GM10266 (cell line): ENCODE measurements around the gene ZBTB48.

Experiments used
- DNase-seq: peaks from one replicate; pipeline ENCODE4 v3.0.0; 2012; ENCODE audit errors: extremely low spot score
- TF ChIP-seq, protein P1 (sequence below): IDR thresholded peaks from 2 replicates; pipeline ENCODE4 v1.5.1; 2012; ENCODE audit warnings: mild to moderate bottlenecking, low read depth; ENCODE audit not compliant: control insufficient read depth, insufficient read depth; ENCODE audit errors: missing control alignments

The ZBTB48 gene

DNA sequence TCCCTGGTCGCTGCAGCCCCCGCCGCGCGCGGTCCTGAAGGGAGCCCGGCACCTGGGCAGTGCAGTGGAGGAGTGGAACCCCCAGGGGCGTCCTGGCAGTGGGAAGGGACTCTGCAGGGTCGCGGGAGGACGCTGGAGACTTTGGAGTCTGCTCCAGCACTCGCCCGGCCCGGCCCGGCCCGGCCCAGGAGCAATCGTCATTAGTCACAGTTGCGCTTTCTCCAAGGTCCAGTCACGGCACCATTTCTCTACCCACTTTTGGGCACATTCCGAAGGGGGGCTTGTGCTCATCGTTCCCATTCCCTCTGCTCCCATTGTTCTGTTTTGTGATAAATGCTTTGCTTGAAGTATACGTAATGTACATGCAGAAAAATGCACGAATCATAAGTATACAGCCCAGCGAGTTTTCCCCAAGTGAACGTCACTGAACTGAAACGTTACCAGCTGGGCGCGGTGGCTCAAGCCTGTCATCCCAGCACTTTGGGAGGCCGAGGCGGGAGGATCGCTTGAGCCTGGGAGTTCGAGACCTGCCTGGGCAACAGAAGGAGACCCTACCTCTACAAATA lies 45.9 kb downstream of the ZBTB48 start:
- DNase-seq, result peak; percentile 59
- TF ChIP-seq, protein P1, sequence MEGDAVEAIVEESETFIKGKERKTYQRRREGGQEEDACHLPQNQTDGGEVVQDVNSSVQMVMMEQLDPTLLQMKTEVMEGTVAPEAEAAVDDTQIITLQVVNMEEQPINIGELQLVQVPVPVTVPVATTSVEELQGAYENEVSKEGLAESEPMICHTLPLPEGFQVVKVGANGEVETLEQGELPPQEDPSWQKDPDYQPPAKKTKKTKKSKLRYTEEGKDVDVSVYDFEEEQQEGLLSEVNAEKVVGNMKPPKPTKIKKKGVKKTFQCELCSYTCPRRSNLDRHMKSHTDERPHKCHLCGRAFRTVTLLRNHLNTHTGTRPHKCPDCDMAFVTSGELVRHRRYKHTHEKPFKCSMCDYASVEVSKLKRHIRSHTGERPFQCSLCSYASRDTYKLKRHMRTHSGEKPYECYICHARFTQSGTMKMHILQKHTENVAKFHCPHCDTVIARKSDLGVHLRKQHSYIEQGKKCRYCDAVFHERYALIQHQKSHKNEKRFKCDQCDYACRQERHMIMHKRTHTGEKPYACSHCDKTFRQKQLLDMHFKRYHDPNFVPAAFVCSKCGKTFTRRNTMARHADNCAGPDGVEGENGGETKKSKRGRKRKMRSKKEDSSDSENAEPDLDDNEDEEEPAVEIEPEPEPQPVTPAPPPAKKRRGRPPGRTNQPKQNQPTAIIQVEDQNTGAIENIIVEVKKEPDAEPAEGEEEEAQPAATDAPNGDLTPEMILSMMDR, result no peak

DNA sequence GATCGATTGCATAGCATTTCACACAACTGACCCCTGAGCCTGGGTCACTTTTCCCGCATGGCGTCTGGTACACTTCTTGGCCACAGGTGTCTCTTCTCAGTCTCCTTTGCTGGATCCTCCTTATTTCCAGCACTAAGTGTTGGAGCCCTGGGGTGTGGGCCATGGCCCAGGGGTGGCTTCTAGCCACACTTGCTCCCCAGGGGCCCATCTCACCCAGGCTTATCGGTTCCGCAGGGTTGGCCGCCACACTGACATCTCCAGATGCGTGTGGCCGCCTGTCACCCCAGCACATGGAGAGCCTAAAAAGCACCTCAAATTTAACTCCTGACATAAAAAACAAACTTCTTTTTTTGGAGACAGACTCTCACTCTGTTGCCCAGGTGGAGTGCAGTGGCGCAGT lies 47.2 kb downstream of the ZBTB48 start:
- DNase-seq, result no peak
- TF ChIP-seq, protein P1, result no peak

DNA sequence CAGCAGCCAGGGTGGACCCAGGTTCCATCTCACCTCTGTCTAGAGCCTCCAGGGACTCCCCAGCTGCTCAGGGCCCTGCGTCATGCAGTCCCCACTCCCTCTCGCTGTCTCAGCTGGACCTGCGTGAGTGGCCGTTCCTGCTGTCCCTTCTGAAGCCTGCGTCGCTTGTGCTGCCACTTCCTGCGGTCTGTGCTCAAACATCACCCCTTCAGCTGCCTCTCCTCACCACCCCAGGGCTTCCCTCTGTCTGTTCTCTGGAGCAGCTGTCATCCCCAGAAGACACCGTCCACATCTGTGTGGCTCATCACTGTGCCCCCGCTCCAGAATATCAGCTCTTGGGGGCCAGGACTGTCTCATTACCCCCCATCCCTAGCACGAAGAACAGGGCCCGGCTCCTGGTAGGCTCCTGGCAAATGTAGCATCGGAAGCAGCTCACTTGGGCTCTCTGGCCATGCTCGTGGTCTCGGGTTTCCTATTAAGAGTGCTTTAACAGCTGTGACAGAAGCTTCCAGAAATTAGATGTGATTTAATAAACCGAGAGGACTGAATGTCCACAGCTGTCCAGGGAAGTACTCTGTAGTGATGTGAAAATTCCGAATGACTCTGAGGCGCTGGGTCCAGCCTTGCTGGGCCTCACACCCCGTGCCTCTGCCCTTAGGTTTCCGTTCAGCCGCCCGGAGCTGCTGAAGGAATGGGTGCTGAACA lies 48.2 kb downstream of the ZBTB48 start:
- TF ChIP-seq, protein P1, result no peak
- DNase-seq, result no peak

DNA sequence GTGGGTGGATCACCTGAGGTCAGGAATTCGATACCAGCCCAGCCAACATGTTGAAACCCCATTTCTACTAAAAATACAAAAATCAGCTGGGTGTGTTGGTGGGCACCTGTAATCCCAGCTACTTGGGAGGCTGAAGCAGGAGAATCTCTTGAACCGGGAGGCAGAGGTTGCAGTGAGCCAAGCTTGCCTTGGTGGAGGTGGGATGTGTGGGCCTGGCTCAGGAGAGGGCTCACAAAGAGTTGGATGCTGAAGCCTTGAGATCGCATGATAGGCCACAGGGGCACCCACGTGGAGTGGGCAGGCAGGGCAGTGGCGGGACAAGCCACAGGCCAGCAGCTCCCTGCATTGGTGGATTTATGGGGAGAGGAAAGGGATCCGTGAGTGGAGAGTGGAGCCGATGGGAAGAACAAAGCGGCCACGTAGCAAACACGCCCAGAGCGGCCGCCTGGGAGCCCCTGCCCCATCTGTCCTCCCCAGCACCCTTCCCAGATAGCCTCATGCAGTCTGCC lies 49.2 kb downstream of the ZBTB48 start:
- TF ChIP-seq, protein P1, result no peak
- DNase-seq, result no peak

DNA sequence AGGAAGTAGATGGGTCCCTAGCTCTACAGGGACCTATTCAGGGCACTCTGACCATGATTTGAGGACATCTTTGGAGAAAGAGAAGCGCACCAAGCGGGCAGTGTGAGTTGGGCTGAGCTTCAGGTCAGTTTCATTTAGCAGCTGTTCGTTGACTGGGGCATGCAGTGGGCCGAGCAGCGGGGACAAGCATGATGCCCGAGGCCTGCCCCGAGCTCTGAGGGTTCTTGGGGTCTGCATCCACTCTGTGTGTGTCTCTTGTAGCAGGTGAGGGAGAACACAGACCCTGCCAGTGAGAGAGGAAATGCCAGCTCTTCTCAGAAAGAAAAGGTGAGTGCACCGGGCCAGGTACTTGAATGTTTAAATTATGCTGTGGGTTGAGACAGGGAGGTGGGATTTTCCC lies 50.2 kb downstream of the ZBTB48 start:
- TF ChIP-seq, protein P1, result no peak
- DNase-seq, result no peak

DNA sequence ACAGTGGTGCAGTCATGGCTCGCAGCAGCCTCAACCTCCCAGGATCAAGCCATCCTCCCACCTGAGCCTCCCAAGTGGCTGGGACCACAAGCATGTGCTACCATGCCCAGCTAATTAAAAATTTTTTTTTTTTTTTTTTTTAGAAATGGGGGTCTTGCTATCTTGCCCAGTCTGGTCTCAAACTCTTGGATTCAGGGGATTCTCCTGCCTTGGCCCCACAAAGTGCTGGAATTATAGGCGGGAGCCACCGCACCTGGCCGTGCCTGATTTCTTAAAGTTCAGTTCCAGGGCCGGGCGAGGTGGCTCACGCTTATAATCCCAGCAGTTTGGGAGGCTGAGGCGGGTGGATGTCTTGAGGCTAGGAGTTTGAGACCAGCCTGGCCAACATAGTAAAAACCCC lies 51.3 kb downstream of the ZBTB48 start:
- TF ChIP-seq, protein P1, result no peak
- no peak for DNase-seq
